ENCODE measurements around the gene CHKA.

Gene CHKA

DNA sequence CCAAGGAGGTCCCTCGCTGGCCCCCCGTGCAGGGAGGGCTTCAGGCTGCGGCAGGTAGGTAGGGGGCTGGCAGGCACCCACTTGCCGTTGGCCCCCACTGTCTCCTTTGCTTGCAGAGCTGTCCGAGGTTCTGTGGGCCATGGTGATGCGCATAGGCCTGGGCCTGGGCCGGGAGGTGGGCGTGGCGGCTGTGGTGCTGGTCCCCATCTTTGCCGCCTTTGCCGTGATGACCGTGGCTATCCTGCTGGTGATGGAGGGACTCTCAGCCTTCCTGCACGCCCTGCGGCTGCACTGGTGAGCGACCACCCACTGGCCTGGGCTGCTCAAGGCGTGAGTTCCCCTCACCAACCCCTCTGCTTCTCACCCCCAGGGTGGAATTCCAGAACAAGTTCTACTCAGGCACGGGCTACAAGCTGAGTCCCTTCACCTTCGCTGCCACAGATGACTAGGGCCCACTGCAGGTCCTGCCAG lies 70.8 kb downstream of the CHKA start:
- in situ Hi-C loops (cut with MboI; ENCODE audit: low sequenced_read_pairs, unreplicated experiment): no loop called here
- no peak for DNase-seq (ENCODE audit: low spot score)
- TF ChIP-seq, protein P1, sequence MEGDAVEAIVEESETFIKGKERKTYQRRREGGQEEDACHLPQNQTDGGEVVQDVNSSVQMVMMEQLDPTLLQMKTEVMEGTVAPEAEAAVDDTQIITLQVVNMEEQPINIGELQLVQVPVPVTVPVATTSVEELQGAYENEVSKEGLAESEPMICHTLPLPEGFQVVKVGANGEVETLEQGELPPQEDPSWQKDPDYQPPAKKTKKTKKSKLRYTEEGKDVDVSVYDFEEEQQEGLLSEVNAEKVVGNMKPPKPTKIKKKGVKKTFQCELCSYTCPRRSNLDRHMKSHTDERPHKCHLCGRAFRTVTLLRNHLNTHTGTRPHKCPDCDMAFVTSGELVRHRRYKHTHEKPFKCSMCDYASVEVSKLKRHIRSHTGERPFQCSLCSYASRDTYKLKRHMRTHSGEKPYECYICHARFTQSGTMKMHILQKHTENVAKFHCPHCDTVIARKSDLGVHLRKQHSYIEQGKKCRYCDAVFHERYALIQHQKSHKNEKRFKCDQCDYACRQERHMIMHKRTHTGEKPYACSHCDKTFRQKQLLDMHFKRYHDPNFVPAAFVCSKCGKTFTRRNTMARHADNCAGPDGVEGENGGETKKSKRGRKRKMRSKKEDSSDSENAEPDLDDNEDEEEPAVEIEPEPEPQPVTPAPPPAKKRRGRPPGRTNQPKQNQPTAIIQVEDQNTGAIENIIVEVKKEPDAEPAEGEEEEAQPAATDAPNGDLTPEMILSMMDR (IDR thresholded peaks at IDR 0.05; ENCODE audit: borderline replicate concordance, control extremely low read depth, extremely low read depth, insufficient read depth, missing control alignments): no peak

DNA sequence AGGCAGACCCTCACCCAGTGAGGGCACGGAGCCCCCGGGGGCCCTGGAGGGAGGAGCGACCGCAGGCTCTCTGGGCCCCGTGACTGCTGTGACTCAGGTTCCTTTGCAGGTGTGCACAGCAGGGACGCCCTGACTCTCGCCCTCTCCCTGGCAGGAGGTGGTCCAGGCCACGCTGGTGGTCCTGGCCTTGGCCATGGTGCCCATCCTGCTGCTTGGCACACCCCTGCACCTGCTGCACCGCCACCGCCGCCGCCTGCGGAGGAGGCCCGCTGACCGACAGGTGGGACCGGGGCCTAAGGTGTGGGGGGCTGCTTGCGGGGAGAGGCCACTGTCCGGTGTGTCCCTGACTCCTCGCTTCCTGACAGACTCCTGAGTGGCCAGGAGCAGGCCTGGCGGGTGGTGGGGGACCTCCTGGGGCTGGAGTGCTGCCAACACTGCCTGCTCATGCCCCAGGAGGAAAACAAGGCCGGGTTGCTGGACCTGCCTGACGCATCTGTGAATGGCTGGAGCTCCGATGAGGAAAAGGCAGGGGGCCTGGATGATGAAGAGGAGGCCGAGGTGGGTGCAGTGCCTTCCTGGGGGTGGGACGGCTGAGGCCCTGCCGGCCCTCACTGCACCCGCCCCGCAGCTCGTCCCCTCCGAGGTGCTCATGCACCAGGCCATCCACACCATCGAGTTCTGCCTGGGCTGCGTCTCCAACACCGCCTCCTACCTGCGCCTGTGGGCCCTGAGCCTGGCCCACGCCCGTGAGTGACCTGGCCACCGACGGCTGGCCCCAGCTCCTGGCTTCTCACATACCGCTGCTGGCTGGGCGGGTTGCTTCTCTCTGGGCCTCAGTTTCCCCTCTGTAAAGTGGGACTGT lies 71.4 kb downstream of the CHKA start:
- in situ Hi-C loops (cut with MboI; ENCODE audit: low sequenced_read_pairs, unreplicated experiment): no loop called here
- TF ChIP-seq, protein P1 (IDR thresholded peaks at IDR 0.05; ENCODE audit: borderline replicate concordance, control extremely low read depth, extremely low read depth, insufficient read depth, missing control alignments): no peak
- peak; percentile 25 for DNase-seq (ENCODE audit: low spot score)

DNA sequence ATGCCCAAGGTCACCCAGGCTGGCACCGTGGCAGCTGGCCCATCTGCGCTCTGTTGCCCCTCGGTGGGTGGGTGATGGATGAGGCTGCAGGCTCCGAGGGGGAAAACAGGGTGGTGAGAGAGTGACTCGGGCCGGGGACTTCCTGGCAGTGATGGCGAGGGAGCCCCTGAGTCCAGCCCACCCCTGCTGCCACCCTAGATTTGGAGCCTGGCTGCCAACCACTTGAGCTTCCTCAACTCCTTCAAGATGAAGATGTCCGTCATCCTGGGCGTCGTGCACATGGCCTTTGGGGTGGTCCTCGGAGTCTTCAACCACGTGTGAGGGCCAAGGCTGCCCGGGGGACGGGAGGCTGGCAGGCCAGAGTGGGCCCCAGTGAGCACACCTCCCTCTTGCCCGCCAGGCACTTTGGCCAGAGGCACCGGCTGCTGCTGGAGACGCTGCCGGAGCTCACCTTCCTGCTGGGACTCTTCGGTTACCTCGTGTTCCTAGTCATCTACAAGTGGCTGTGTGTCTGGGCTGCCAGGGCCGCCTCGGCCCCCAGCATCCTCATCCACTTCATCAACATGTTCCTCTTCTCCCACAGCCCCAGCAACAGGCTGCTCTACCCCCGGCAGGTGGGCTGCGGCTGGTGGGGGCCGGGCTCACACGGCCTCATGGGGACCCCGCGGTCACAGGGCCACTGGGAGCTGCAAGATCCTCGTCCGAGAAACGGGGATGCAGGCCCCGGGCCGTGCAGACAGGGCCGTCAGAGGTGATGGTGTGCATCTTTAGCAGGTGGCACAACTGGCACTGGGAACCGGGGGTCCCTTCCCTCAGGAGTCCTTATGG lies 72.3 kb downstream of the CHKA start:
- in situ Hi-C loops (cut with MboI; ENCODE audit: low sequenced_read_pairs, unreplicated experiment): no loop called here
- DNase-seq (ENCODE audit: low spot score): peak; percentile 33
- TF ChIP-seq, protein P1 (IDR thresholded peaks at IDR 0.05; ENCODE audit: borderline replicate concordance, control extremely low read depth, extremely low read depth, insufficient read depth, missing control alignments): no peak

DNA sequence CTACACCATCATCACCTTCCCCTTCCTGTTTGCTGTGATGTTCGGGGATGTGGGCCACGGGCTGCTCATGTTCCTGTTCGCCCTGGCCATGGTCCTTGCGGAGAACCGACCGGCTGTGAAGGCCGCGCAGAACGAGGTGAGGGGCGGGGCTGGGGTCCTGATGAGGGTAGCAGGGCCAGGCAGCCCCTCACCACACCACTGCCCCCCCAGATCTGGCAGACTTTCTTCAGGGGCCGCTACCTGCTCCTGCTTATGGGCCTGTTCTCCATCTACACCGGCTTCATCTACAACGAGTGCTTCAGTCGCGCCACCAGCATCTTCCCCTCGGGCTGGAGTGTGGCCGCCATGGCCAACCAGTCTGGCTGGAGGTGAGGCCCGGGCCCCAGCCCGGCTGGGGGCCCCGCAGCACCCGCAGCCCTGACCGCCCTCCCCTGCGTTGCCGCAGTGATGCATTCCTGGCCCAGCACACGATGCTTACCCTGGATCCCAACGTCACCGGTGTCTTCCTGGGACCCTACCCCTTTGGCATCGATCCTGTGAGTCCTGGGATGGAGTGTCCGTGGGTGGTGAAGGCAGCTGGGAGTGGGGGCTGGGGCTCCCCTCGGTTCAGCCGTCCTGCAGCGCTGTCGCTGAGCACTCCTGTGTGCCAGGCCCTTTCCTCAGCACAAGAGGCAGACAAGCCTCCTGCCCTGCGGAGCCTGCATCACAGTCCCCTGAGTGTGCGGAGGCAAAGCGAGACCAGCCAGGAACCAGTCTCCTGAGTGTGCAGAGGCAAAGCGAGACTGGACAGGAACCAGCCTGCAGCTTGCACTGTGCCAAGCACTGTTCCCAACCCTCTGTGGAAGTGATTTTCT lies 73.5 kb downstream of the CHKA start:
- in situ Hi-C loops (cut with MboI; ENCODE audit: low sequenced_read_pairs, unreplicated experiment): no loop called here
- TF ChIP-seq, protein P1 (IDR thresholded peaks at IDR 0.05; ENCODE audit: borderline replicate concordance, control extremely low read depth, extremely low read depth, insufficient read depth, missing control alignments): no peak

DNA sequence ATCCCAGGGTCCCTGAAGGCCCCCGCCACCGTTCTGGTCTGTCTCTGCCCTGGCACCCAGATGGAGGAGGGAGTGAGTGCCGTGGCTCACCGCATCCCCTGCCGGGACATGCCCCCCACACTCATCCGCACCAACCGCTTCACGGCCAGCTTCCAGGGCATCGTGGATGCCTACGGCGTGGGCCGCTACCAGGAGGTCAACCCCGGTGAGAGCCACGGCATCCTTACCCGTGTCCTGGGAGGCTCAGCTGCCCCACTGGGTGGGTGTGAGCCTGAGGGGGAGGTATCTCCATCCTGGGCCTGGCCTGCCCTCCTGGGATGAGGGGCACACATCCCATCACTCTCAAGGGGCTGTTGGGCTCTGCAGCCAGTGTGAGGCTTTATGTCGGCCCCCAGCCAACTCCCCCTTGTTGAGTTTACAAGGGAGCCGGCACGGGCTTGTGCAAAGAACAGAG lies 76.3 kb downstream of the CHKA start:
- no peak for DNase-seq (ENCODE audit: low spot score)
- in situ Hi-C loops (cut with MboI; ENCODE audit: low sequenced_read_pairs, unreplicated experiment): no loop called here
- TF ChIP-seq, protein P1 (IDR thresholded peaks at IDR 0.05; ENCODE audit: borderline replicate concordance, control extremely low read depth, extremely low read depth, insufficient read depth, missing control alignments): no peak

More for the DNA sequence above, 73.5 kb downstream of the CHKA start:
- DNase-seq (ENCODE audit: low spot score): peak; percentile 33
